Choroid plexus epithelial cell (primary cell): ENCODE results near the gene TIMM10.

ENCODE experiments used
- DNase-seq: peaks from one replicate; pipeline ENCODE4 v3.0.0-alpha.2; 2010; ENCODE audit warnings: low read depth
- H3K4me3 ChIP-seq: 2 replicates; pipeline ENCODE4 v1.5.1; 2011; ENCODE audit warnings: low read depth, mild to moderate bottlenecking, control low read depth, low read length, moderate library complexity
- CTCF ChIP-seq: conservative IDR thresholded peaks from 2 replicates; pipeline ENCODE4 v1.5.1; 2011; ENCODE audit warnings: low read depth, mild to moderate bottlenecking, control low read depth, inconsistent platforms, low read length, moderate library complexity

The TIMM10 gene

GRCh38 chr11:57527056-57527631 is 3.4 kb downstream of the TIMM10 start:
- peak; percentile 78 for DNase-seq
- peak; percentile 98 for TF ChIP-seq CTCF
- H3K4me3 ChIP-seq: no peak overlapping the region

- H3K4me3 ChIP-seq: no peak overlapping the region
- TF ChIP-seq CTCF: no peak
- no peak for DNase-seq
These were observed 7.1 kb downstream of the TIMM10 start for GRCh38 chr11:57523419-57523818.

GRCh38 chr11:57521116-57521515 is 9.4 kb downstream of the TIMM10 start:
- DNase-seq: no peak
- no peak overlapping the region for H3K4me3 ChIP-seq
- TF ChIP-seq CTCF: no peak

GRCh38 chr11:57516061-57516443 is 14.5 kb downstream of the TIMM10 start:
- H3K4me3 ChIP-seq: peak overlapping the region; percentile 77
- no peak for DNase-seq
- TF ChIP-seq CTCF: no peak

- peak within 1 kb of the TSS; percentile 77 for H3K4me3 ChIP-seq
- TF ChIP-seq CTCF: peak; percentile 27
- peak; percentile 67 for DNase-seq
These were observed 15.1 kb downstream of the TIMM10 start, which contains the start of gene SLC43A1 for GRCh38 chr11:57515332-57516060. Gene SLC43A1 (minus strand): TSS chr11:57515702. CDS start chr11:57514111, 1,591 bp downstream.

- H3K4me3 ChIP-seq: peak overlapping the region; percentile 77
- TF ChIP-seq CTCF: no peak
- no peak for DNase-seq
These were observed 15.8 kb downstream of the TIMM10 start for GRCh38 chr11:57514538-57515331.
